ENCODE measurements around the gene ADGRB3.

ADGRB3 gene

GRCh38 chr6:68689910-68690309, 54.8 kb downstream of the ADGRB3 start:
- Histone ChIP-seq H3K9ac (no peak overlapping the region), H3K27ac (no peak overlapping the region)

GRCh38 chr6:68691120-68691519, 56.0 kb downstream of the ADGRB3 start:
- H3K9me3 ChIP-seq (ENCODE audit: control insufficient read depth, low read length), result no peaks in the 10 kb centered on the region
- no peak overlapping the region for H3K4me2 ChIP-seq (ENCODE audit: low read length)
- no peak for TF ChIP-seq CTCF (IDR thresholded peaks at IDR 0.05)
- no peak overlapping the region for H3K27ac ChIP-seq
- no peak overlapping the region for H3K9ac ChIP-seq
- no peaks in the 10 kb centered on the region for H3K4me1 ChIP-seq
- H3K27me3 ChIP-seq (ENCODE audit: control insufficient read depth, insufficient read depth, low read length), result no peaks in the 10 kb centered on the region
- no peak overlapping the region for H2AFZ ChIP-seq
- H3K36me3 ChIP-seq (ENCODE audit: control insufficient read depth, insufficient read depth, low read length), result no peaks in the 10 kb centered on the region
- H3K4me3 ChIP-seq (ENCODE audit: low read depth, low read length), result no peak overlapping the region
- H3K79me2 ChIP-seq, result no peaks in the 10 kb centered on the region

More at GRCh38 chr6:68689910-68690309, 54.8 kb downstream of the ADGRB3 start:
- Histone ChIP-seq H3K79me2 (no peaks in the 10 kb centered on the region), H3K9me3 (ENCODE audit: control insufficient read depth, low read length) (no peaks in the 10 kb centered on the region), H3K27me3 (ENCODE audit: control insufficient read depth, insufficient read depth, low read length) (no peaks in the 10 kb centered on the region), H2AFZ (no peak overlapping the region), H3K4me3 (ENCODE audit: low read depth, low read length) (no peak overlapping the region), H3K4me2 (ENCODE audit: low read length) (no peak overlapping the region), H3K4me1 (no peaks in the 10 kb centered on the region), H3K36me3 (ENCODE audit: control insufficient read depth, insufficient read depth, low read length) (no peaks in the 10 kb centered on the region)
- no peak for TF ChIP-seq CTCF (IDR thresholded peaks at IDR 0.05)

- Histone ChIP-seq H2AFZ (no peak overlapping the region), H3K9ac (no peak overlapping the region), H3K4me2 (ENCODE audit: low read length) (no peak overlapping the region), H3K79me2 (no peaks in the 10 kb centered on the region), H3K4me1 (no peaks in the 10 kb centered on the region), H3K36me3 (ENCODE audit: control insufficient read depth, insufficient read depth, low read length) (no peaks in the 10 kb centered on the region), H3K27me3 (ENCODE audit: control insufficient read depth, insufficient read depth, low read length) (no peaks in the 10 kb centered on the region), H3K27ac (no peak overlapping the region), H3K4me3 (ENCODE audit: low read depth, low read length) (no peak overlapping the region), H3K9me3 (ENCODE audit: control insufficient read depth, low read length) (no peaks in the 10 kb centered on the region)
- TF ChIP-seq CTCF (IDR thresholded peaks at IDR 0.05), result no peak
These were observed 58.2 kb downstream of the ADGRB3 start for GRCh38 chr6:68693271-68693670.

GRCh38 chr6:68695403-68695802, 60.3 kb downstream of the ADGRB3 start:
- H3K9me3 ChIP-seq (ENCODE audit: control insufficient read depth, low read length), result no peaks in the 10 kb centered on the region
- H3K27ac ChIP-seq, result no peak overlapping the region
- no peaks in the 10 kb centered on the region for H3K36me3 ChIP-seq (ENCODE audit: control insufficient read depth, insufficient read depth, low read length)
- no peak overlapping the region for H2AFZ ChIP-seq
- no peak overlapping the region for H3K4me2 ChIP-seq (ENCODE audit: low read length)
- H3K4me3 ChIP-seq (ENCODE audit: low read depth, low read length), result no peak overlapping the region
- TF ChIP-seq CTCF (IDR thresholded peaks at IDR 0.05), result no peak
- H3K4me1 ChIP-seq, result no peaks in the 10 kb centered on the region
- H3K27me3 ChIP-seq (ENCODE audit: control insufficient read depth, insufficient read depth, low read length), result no peaks in the 10 kb centered on the region
- no peaks in the 10 kb centered on the region for H3K79me2 ChIP-seq
- H3K9ac ChIP-seq, result no peak overlapping the region

- Histone ChIP-seq H3K27me3 (ENCODE audit: control insufficient read depth, insufficient read depth, low read length) (no peaks in the 10 kb centered on the region), H3K27ac (no peak overlapping the region), H2AFZ (no peak overlapping the region), H3K36me3 (ENCODE audit: control insufficient read depth, insufficient read depth, low read length) (no peaks in the 10 kb centered on the region), H3K9ac (no peak overlapping the region), H3K79me2 (no peaks in the 10 kb centered on the region), H3K4me2 (ENCODE audit: low read length) (no peak overlapping the region), H3K9me3 (ENCODE audit: control insufficient read depth, low read length) (no peaks in the 10 kb centered on the region), H3K4me3 (ENCODE audit: low read depth, low read length) (no peak overlapping the region), H3K4me1 (no peaks in the 10 kb centered on the region)
- TF ChIP-seq CTCF (IDR thresholded peaks at IDR 0.05), result no peak
These were observed 60.8 kb downstream of the ADGRB3 start for GRCh38 chr6:68695838-68696237.
